WTC11 (cell line): ENCODE results near the gene TUBGCP6.

ENCODE experiments used
- CTCF ChIP-seq: fragments of 200-600 bp; IDR thresholded peaks from 2 replicates; pipeline ENCODE4 v1.8.0; 2022; ENCODE audit warnings: antibody characterized with exemption
- GABPB1 ChIP-seq: sonication (generic); formaldehyde crosslinking; IDR thresholded peaks from 2 replicates; pipeline ENCODE4 v1.8.1; 2023; ENCODE audit warnings: mild to moderate bottlenecking, missing genetic modification reagents
- PREB ChIP-seq: sonication (generic); formaldehyde crosslinking; IDR thresholded peaks from 2 replicates; pipeline ENCODE4 v1.8.1; 2022; ENCODE audit warnings: mild to moderate bottlenecking, missing genetic modification reagents, moderate library complexity, borderline replicate concordance

- TF ChIP-seq CTCF (peak; percentile 17; the same call in 1 of the 2 replicates), GABPB1 (CRISPR knock-in tag) (no peak), PREB (CRISPR knock-in tag) (no peak)
These were observed 8.0 kb downstream of the TUBGCP6 start for GRCh38 chr22:50236731-50237409.
